Measurements from ENCODE around the gene KLK10. TPM values are rescaled to one million over a fixed set of nuclear protein-coding genes. Genes with fewer than 3 reads are reported as not detected.

KLK10 gene
- total RNA-seq, 1 experiment from 2014 or later = 3.2 TPM

DNA sequence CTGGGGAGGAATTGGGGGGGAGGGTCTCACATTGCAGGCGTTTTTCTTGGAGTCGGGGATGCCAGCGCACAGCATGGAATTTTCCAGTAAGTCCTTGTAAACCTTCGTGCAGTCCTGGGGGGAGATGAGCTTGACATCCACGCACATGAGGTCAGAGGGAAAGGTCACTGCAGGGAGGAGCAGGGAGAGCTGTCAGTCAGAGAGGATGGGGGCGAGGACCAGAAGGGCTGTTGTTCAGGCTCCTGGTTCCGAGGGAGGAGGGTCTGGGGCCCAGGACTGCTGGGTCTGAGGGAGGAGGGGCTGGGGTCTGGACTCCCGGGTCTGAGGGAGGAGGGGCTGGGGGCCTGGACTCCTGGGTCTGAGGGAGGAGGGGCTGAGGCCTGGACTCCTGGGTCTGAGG lies 39.8 kb downstream of the KLK10 start (continued):
- TF ChIP-seq, protein P1, sequence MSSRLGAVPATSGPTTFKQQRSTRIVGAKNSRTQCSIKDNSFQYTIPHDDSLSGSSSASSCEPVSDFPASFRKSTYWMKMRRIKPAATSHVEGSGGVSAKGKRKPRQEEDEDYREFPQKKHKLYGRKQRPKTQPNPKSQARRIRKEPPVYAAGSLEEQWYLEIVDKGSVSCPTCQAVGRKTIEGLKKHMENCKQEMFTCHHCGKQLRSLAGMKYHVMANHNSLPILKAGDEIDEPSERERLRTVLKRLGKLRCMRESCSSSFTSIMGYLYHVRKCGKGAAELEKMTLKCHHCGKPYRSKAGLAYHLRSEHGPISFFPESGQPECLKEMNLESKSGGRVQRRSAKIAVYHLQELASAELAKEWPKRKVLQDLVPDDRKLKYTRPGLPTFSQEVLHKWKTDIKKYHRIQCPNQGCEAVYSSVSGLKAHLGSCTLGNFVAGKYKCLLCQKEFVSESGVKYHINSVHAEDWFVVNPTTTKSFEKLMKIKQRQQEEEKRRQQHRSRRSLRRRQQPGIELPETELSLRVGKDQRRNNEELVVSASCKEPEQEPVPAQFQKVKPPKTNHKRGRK (CRISPR knock-in tag; IDR thresholded peaks at IDR 0.05; ENCODE audit: borderline replicate concordance) = no peak

DNA sequence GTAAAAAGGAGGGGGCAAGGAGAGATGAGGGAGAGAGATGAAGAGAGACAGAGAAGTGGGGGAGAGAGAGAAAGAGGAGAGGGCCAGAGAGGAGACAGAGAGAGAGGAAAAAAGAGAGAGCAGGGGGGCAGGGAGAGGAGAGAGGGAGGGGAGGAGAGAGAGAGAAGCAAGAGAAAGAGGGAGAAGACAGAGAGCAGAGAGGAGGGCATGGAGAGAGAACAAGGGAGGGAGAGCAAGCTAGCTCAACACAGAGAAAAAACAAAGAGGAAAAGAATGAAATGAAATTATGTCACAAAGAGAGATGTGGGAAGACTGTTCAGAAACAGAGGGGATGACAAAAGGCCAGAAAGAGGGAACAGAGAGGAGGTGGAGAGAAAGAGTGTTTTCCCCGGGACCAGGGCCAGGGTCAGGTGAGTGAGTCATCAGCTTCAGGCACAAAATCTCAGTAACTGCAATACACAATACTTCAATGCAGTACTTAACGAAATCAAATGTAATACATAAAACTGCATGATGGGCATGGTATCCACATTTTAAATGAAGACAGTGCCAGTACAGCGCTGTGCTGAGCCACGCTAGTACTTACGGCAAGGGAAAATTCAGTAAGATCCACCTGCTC lies 40.6 kb downstream of the KLK10 start:
- Mint-ChIP-seq H3K27me3 (ENCODE audit: low read depth) (peaks cover 27% of the 10 kb centered on the region), H3K4me1 (peaks cover 45% of the 10 kb centered on the region), H3K9me3 (peaks cover 4% of the 10 kb centered on the region), H3K27ac (no peak overlapping the region), H3K36me3 (no peaks in the 10 kb centered on the region), H3K4me3 (no peak overlapping the region)
- ATAC-seq (no peak), DNase-seq (ENCODE audit: low spot score) (no peak)
- POLR2A ChIA-PET = interaction anchor here (0.7 kb wide), 1 partner anchor 74 kb away, joined by 4 read pairs; no protein-coding TSS in a partner anchor
- CTCF ChIA-PET = interaction anchor here (0.7 kb wide), 2 partner anchors 16 to 116 kb away, joined by 3 read pairs; no protein-coding TSS in a partner anchor
- TF ChIP-seq OVOL2 (CRISPR knock-in tag; IDR thresholded peaks at IDR 0.05; ENCODE audit: borderline replicate concordance) = no peak
- TF ChIP-seq RORB (CRISPR knock-in tag; IDR thresholded peaks at IDR 0.05) = no peak
- TF ChIP-seq GTF2I (CRISPR knock-in tag; conservative IDR thresholded peaks at IDR 0.05) = no peak
- TF ChIP-seq, protein P2, sequence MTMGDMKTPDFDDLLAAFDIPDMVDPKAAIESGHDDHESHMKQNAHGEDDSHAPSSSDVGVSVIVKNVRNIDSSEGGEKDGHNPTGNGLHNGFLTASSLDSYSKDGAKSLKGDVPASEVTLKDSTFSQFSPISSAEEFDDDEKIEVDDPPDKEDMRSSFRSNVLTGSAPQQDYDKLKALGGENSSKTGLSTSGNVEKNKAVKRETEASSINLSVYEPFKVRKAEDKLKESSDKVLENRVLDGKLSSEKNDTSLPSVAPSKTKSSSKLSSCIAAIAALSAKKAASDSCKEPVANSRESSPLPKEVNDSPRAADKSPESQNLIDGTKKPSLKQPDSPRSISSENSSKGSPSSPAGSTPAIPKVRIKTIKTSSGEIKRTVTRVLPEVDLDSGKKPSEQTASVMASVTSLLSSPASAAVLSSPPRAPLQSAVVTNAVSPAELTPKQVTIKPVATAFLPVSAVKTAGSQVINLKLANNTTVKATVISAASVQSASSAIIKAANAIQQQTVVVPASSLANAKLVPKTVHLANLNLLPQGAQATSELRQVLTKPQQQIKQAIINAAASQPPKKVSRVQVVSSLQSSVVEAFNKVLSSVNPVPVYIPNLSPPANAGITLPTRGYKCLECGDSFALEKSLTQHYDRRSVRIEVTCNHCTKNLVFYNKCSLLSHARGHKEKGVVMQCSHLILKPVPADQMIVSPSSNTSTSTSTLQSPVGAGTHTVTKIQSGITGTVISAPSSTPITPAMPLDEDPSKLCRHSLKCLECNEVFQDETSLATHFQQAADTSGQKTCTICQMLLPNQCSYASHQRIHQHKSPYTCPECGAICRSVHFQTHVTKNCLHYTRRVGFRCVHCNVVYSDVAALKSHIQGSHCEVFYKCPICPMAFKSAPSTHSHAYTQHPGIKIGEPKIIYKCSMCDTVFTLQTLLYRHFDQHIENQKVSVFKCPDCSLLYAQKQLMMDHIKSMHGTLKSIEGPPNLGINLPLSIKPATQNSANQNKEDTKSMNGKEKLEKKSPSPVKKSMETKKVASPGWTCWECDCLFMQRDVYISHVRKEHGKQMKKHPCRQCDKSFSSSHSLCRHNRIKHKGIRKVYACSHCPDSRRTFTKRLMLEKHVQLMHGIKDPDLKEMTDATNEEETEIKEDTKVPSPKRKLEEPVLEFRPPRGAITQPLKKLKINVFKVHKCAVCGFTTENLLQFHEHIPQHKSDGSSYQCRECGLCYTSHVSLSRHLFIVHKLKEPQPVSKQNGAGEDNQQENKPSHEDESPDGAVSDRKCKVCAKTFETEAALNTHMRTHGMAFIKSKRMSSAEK (CRISPR knock-in tag; IDR thresholded peaks at IDR 0.05; ENCODE audit: borderline replicate concordance) = no peak
- no peak for TF ChIP-seq PRRX2 (CRISPR knock-in tag; IDR thresholded peaks at IDR 0.05)
- TF ChIP-seq ZNF219 (CRISPR knock-in tag; IDR thresholded peaks at IDR 0.05; ENCODE audit: borderline replicate concordance) = no peak
- TF ChIP-seq GRHL2 (CRISPR knock-in tag; IDR thresholded peaks at IDR 0.05; ENCODE audit: insufficient replicate concordance, severe bottlenecking) = no peak
- TF ChIP-seq, protein P1 (CRISPR knock-in tag; IDR thresholded peaks at IDR 0.05; ENCODE audit: borderline replicate concordance) = no peak
- TF ChIP-seq ZNF396 (CRISPR knock-in tag; IDR thresholded peaks at IDR 0.05; ENCODE audit: borderline replicate concordance) = no peak
- TF ChIP-seq SOX15 (CRISPR knock-in tag; IDR thresholded peaks at IDR 0.05) = no peak

DNA sequence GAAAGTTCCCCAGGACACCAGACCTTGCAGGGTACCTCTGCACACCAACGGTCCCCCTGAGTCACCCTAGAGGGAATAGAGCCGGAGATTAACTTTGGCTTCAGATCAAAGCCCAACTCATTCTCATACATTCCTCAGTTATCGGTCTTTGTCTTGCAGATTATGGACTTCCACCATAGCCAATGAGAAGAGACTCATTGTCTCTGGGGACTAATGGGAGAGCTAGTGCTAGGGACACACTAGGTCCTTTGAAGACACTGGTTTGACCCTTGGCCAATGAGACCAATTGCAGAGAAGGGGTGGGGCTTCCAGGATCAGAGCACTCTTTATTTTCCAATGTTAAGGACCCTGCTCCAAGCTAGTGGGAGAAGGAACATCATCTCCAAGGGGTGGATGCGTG lies 41.9 kb downstream of the KLK10 start:
- POLR2A ChIA-PET = no interaction called here
- H3K27me3 Mint-ChIP-seq (ENCODE audit: low read depth) = peaks cover 21% of the 10 kb centered on the region
- H3K4me1 Mint-ChIP-seq = peaks cover 43% of the 10 kb centered on the region
- no peak for DNase-seq (ENCODE audit: low spot score)
- no peak overlapping the region for H3K27ac Mint-ChIP-seq
- CTCF ChIA-PET = interaction anchor here (0.8 kb wide), 1 partner anchor 39 kb away, joined by 3 read pairs; no protein-coding TSS in a partner anchor
- H3K9me3 Mint-ChIP-seq = peaks cover 4% of the 10 kb centered on the region
- no peak overlapping the region for H3K4me3 Mint-ChIP-seq
- TF ChIP-seq, protein P3, sequence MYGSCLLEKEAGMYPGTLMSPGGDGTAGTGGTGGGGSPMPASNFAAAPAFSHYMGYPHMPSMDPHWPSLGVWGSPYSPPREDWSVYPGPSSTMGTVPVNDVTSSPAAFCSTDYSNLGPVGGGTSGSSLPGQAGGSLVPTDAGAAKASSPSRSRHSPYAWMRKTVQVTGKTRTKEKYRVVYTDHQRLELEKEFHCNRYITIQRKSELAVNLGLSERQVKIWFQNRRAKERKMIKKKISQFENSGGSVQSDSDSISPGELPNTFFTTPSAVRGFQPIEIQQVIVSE (CRISPR knock-in tag; IDR thresholded peaks at IDR 0.05; ENCODE audit: borderline replicate concordance) = no peak
- TF ChIP-seq, protein P4, sequence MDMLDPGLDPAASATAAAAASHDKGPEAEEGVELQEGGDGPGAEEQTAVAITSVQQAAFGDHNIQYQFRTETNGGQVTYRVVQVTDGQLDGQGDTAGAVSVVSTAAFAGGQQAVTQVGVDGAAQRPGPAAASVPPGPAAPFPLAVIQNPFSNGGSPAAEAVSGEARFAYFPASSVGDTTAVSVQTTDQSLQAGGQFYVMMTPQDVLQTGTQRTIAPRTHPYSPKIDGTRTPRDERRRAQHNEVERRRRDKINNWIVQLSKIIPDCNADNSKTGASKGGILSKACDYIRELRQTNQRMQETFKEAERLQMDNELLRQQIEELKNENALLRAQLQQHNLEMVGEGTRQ (CRISPR knock-in tag; IDR thresholded peaks at IDR 0.05) = no peak
- TF ChIP-seq NR2C2 (CRISPR knock-in tag; IDR thresholded peaks at IDR 0.05) (no peak), NR3C1 (CRISPR knock-in tag; conservative IDR thresholded peaks at IDR 0.05; ENCODE audit: low read depth) (no peak), TEAD1 (CRISPR knock-in tag; IDR thresholded peaks at IDR 0.05) (no peak), ZNF317 (CRISPR knock-in tag; IDR thresholded peaks at IDR 0.05; ENCODE audit: borderline replicate concordance, low read depth) (no peak)
- TF ChIP-seq, protein P5, sequence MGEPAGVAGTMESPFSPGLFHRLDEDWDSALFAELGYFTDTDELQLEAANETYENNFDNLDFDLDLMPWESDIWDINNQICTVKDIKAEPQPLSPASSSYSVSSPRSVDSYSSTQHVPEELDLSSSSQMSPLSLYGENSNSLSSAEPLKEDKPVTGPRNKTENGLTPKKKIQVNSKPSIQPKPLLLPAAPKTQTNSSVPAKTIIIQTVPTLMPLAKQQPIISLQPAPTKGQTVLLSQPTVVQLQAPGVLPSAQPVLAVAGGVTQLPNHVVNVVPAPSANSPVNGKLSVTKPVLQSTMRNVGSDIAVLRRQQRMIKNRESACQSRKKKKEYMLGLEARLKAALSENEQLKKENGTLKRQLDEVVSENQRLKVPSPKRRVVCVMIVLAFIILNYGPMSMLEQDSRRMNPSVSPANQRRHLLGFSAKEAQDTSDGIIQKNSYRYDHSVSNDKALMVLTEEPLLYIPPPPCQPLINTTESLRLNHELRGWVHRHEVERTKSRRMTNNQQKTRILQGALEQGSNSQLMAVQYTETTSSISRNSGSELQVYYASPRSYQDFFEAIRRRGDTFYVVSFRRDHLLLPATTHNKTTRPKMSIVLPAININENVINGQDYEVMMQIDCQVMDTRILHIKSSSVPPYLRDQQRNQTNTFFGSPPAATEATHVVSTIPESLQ (CRISPR knock-in tag; IDR thresholded peaks at IDR 0.05) = no peak
- H3K36me3 Mint-ChIP-seq = no peaks in the 10 kb centered on the region
- no peak for ATAC-seq

Data from WTC11 (cell line).